PC-9 (cell line): Measurements from ENCODE around the gene SASH1. TPM values are rescaled to one million over a fixed set of nuclear protein-coding genes. Genes with fewer than 3 reads are reported as not detected.

Experiments used
- BruUV-seq: library from RNA; stranded (reverse); fragments of 400-500 nt; replicated peaks from 2 replicates; lab custom pipeline; 2021; lab: Mats Ljungman, UMichigan
- CTCF ChIA-PET: fragments of 300-600 bp; sonication (Branson Sonifier 250); formaldehyde crosslinking; loops from one replicate; lab custom pipeline; 2022; ENCODE audit warnings: antibody characterized with exemption; lab: Charles Lee
- POLR2A ChIA-PET: fragments of 300-600 bp; sonication (Branson Sonifier 250); formaldehyde crosslinking; loops from one replicate; lab custom pipeline; 2022; ENCODE audit warnings: antibody characterized with exemption; ENCODE audit not compliant: unreplicated experiment; lab: Charles Lee
- DNase-seq, 2 experiments: peaks; one replicate each; pipeline versions ENCODE4 v3.0.0 to v3.0.0-alpha.2; 2015 to 2022; ENCODE audit warnings: mixed read lengths in 1 of 2
- H2AFZ ChIP-seq: fragments of 200-600 bp; sonication (generic); 2 replicates; pipeline ENCODE4 v1.8.1; 2017; ENCODE audit warnings: antibody characterized with exemption
- H3F3A ChIP-seq: fragments of 200-600 bp; sonication (generic); 2 replicates; pipeline ENCODE4 v1.8.1; 2017; ENCODE audit warnings: antibody characterized with exemption, mild to moderate bottlenecking, low read depth; ENCODE audit not compliant: insufficient read depth
- H3K27ac ChIP-seq: fragments of 200-600 bp; sonication (generic); 2 replicates; pipeline ENCODE4 v1.6.1; 2016; ENCODE audit warnings: mixed run types
- H3K27me3 ChIP-seq: fragments of 200-600 bp; sonication (generic); 2 replicates; pipeline ENCODE4 v1.6.1; 2016; ENCODE audit warnings: low read depth, mixed run types; ENCODE audit not compliant: insufficient read depth
- H3K36me3 ChIP-seq: fragments of 200-600 bp; sonication (generic); 2 replicates; pipeline ENCODE4 v1.6.1; 2016; ENCODE audit warnings: low read depth, mixed run types
- H3K4me1 ChIP-seq: fragments of 200-600 bp; sonication (generic); replicated peaks from 2 replicates; pipeline ENCODE4 v1.6.1; 2016; ENCODE audit warnings: mixed run types; ENCODE audit not compliant: insufficient read depth
- H3K4me2 ChIP-seq: fragments of 200-600 bp; sonication (generic); 2 replicates; pipeline ENCODE4 v1.6.1; 2017; ENCODE audit warnings: mixed run types
- H3K4me3 ChIP-seq: fragments of 200-600 bp; sonication (generic); 2 replicates; pipeline ENCODE4 v1.6.1; 2016; ENCODE audit warnings: mixed run types
- H3K79me2 ChIP-seq: fragments of 200-600 bp; sonication (generic); 2 replicates; pipeline ENCODE4 v1.6.1; 2017; ENCODE audit warnings: low read depth, mixed run types
- H3K9me2 ChIP-seq: fragments of 200-600 bp; sonication (generic); 2 replicates; pipeline ENCODE4 v1.8.1; 2017; ENCODE audit warnings: mild to moderate bottlenecking; ENCODE audit not compliant: insufficient read depth
- H3K9me3 ChIP-seq: fragments of 200-600 bp; sonication (generic); 2 replicates; pipeline ENCODE4 v1.8.1; 2016; ENCODE audit warnings: low read depth; ENCODE audit not compliant: insufficient read depth
- H4K20me1 ChIP-seq: fragments of 200-600 bp; sonication (generic); 2 replicates; pipeline ENCODE4 v1.8.1; 2017; ENCODE audit not compliant: insufficient read depth
- EZH2 ChIP-seq: fragments of 200-600 bp; sonication (generic); IDR thresholded peaks from 2 replicates; pipeline ENCODE4 v1.8.0; 2017; ENCODE audit warnings: antibody characterized with exemption, low read depth
- intact Hi-C: fragments of 100-400 bp; cut with micrococcal nuclease; formaldehyde crosslinking; loops from one replicate; pipeline ENCODE4 v1.10.0; 2022; ENCODE audit not compliant: unreplicated experiment
- total RNA-seq: library from RNA; stranded (reverse); gene quantifications from 2 replicates; pipeline ENCODE4 v1.2.3, GENCODE V29; 2021
- TF ChIP-seq, protein P1 (sequence below): fragments of 200-600 bp; sonication (generic); conservative IDR thresholded peaks from 2 replicates; pipeline ENCODE4 v1.6.1; 2017; ENCODE audit warnings: mixed run types, antibody characterized with exemption, mild to moderate bottlenecking, moderate library complexity

Gene SASH1
- total RNA-seq, 1 experiment from 2014 or later, result 32.9 TPM

DNA sequence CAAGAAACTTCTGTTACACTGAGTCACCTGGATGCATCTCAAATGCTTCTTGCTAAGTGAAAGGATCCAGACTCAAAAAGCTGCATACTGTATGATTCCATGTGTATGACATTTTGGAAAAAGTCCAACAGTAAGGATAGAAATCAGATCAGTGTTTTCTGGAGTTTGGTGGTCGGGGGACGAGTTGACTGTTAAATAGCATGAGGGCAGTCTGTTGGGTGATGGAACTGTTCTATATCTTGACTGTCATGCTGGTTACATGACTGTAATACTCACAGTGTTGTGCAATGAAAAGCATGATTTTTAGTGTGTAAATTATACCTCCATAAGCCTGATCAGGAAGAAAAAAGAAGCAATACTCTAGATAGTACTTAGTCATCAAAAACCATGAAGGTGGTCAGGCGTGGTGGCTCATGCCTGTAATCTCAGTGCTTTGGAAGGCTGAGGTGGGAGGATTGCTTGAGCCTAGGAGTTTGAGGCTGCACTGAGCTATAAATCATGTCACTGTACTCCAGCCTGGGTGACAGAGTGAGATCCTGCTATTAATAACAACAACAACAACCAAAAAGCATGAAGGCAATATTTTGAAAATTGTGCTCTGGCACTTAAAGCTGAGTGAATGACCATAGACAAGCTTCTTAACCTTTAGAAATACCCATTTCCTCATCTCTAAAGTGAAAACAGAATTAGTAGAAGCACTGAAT lies 30.5 kb upstream of the SASH1 start:
- no peaks in the 10 kb centered on the region for H4K20me1 ChIP-seq

DNA sequence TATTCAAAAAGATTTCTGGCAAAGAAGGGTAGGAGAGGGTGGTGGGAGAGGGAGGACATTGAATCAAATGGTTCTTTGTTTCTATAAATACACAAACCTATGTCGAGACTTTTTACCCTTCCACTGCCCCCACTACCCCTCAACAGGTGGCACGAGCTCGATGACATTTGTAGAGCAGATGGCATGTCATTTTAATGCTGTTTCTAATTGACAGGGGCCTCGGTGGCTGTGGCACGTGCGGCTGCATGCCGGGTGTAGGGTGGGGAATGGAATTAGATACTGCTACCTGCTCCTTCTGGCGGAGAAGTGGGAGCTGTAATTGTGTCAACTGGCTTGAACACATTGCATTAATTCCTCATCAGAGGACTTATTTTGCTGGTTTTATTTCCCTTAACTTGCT lies 29.1 kb upstream of the SASH1 start:
- no peaks in the 10 kb centered on the region for H4K20me1 ChIP-seq
- no peaks in the 10 kb centered on the region for H3K36me3 ChIP-seq
- H3K4me1 ChIP-seq, result peaks cover 11% of the 10 kb centered on the region; the same call in 1 of the 2 replicates
- BruUV-seq, result no TSS peak
- TF ChIP-seq, protein P1, sequence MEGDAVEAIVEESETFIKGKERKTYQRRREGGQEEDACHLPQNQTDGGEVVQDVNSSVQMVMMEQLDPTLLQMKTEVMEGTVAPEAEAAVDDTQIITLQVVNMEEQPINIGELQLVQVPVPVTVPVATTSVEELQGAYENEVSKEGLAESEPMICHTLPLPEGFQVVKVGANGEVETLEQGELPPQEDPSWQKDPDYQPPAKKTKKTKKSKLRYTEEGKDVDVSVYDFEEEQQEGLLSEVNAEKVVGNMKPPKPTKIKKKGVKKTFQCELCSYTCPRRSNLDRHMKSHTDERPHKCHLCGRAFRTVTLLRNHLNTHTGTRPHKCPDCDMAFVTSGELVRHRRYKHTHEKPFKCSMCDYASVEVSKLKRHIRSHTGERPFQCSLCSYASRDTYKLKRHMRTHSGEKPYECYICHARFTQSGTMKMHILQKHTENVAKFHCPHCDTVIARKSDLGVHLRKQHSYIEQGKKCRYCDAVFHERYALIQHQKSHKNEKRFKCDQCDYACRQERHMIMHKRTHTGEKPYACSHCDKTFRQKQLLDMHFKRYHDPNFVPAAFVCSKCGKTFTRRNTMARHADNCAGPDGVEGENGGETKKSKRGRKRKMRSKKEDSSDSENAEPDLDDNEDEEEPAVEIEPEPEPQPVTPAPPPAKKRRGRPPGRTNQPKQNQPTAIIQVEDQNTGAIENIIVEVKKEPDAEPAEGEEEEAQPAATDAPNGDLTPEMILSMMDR, result no peak
- no peak for TF ChIP-seq EZH2
- no peaks in the 10 kb centered on the region for H3F3A ChIP-seq
- H3K27ac ChIP-seq, result no peak overlapping the region
- intact Hi-C loops, result no loop called here
- H3K4me2 ChIP-seq, result no peak overlapping the region
- no peak for DNase-seq
- H3K4me3 ChIP-seq, result no peak overlapping the region
- no peaks in the 10 kb centered on the region for H3K79me2 ChIP-seq
- no peaks in the 10 kb centered on the region for H3K9me3 ChIP-seq
- CTCF ChIA-PET, result no interaction called here
- H3K27me3 ChIP-seq, result no peaks in the 10 kb centered on the region
- no peaks in the 10 kb centered on the region for H3K9me2 ChIP-seq
- POLR2A ChIA-PET, result no interaction called here
- H2AFZ ChIP-seq, result no peak overlapping the region

More for the DNA sequence above, 30.5 kb upstream of the SASH1 start:
- no peak overlapping the region for H3K27ac ChIP-seq
- no peak overlapping the region for H2AFZ ChIP-seq
- ChIA-PET CTCF (no interaction called here), POLR2A (no interaction called here)
- H3K4me1 ChIP-seq, result peaks cover 18% of the 10 kb centered on the region
- peaks cover 7% of the 10 kb centered on the region for H3F3A ChIP-seq
- no peaks in the 10 kb centered on the region for H3K79me2 ChIP-seq
- H3K4me2 ChIP-seq, result no peak overlapping the region
- DNase-seq, result no peak
- no peaks in the 10 kb centered on the region for H3K27me3 ChIP-seq
- no peak overlapping the region for H3K4me3 ChIP-seq
- TF ChIP-seq, protein P1, result no peak
- no peak for TF ChIP-seq EZH2
- H3K9me2 ChIP-seq, result no peaks in the 10 kb centered on the region
- H3K9me3 ChIP-seq, result no peaks in the 10 kb centered on the region
- H3K36me3 ChIP-seq, result no peaks in the 10 kb centered on the region
- intact Hi-C loops, result no loop called here
- BruUV-seq, result no TSS peak

DNA sequence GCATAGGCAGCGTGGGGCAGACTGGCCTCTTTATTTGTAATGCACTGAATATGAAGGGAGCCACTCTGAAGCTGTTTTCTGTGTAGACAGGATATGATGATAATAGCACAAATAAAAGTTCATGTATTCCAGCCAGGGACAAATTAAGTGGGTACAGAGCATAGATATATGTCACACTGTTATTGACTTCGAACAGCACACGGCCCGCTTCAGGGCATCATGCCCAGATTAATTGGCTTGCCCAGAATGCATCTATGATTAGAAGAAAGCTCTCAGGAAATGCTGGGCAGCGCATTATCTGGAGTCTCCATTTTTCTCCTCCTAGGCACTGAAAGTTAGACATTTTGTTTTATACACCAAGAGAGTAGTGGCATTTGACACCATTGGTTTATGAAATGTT lies 26.3 kb upstream of the SASH1 start:
- POLR2A ChIA-PET, result no interaction called here
- TF ChIP-seq, protein P1, result no peak
- no peak for TF ChIP-seq EZH2
- intact Hi-C loops, result no loop called here
- Histone ChIP-seq H3K9me2 (no peaks in the 10 kb centered on the region), H2AFZ (no peak overlapping the region), H4K20me1 (no peaks in the 10 kb centered on the region), H3K4me2 (no peak overlapping the region), H3K9me3 (no peaks in the 10 kb centered on the region), H3K27ac (no peak overlapping the region), H3K79me2 (no peaks in the 10 kb centered on the region), H3F3A (no peaks in the 10 kb centered on the region), H3K4me3 (no peak overlapping the region), H3K27me3 (no peaks in the 10 kb centered on the region), H3K36me3 (no peaks in the 10 kb centered on the region), H3K4me1 (0 out of 2 replicates have a peak, but pooled peaks cover 4% of the 10 kb centered on the region)
- no TSS peak for BruUV-seq
- CTCF ChIA-PET, result no interaction called here
- no peak for DNase-seq
